Endothelial cell of umbilical vein (primary cell): ENCODE data around the gene RELCH.

Source experiments
- POLR2A ChIP-seq: IDR thresholded peaks from 2 replicates; pipeline ENCODE4 v1.6.1; 2012; ENCODE audit warnings: low read depth, mild to moderate bottlenecking, control low read depth, low read length
- TF ChIP-seq, protein P1 (sequence below), 2 donors: IDR thresholded peaks; 1 replicate in 1 of 2; 2 replicates in 1 of 2; pipeline ENCODE4 v1.5.1; 2011; ENCODE audit warnings: low read length in 2 of 2, mild to moderate bottlenecking in 2 of 2, moderate library complexity in 2 of 2, control low read depth in 1 of 2, inconsistent platforms in 1 of 2, low read depth in 1 of 2; ENCODE audit not compliant: insufficient read depth in 1 of 2; ENCODE audit errors: extremely low read depth in 1 of 2

GRCh38 chr18:62354151-62354550 is 167.1 kb downstream of the RELCH start:
- no peak for TF ChIP-seq POLR2A
- TF ChIP-seq, protein P1, sequence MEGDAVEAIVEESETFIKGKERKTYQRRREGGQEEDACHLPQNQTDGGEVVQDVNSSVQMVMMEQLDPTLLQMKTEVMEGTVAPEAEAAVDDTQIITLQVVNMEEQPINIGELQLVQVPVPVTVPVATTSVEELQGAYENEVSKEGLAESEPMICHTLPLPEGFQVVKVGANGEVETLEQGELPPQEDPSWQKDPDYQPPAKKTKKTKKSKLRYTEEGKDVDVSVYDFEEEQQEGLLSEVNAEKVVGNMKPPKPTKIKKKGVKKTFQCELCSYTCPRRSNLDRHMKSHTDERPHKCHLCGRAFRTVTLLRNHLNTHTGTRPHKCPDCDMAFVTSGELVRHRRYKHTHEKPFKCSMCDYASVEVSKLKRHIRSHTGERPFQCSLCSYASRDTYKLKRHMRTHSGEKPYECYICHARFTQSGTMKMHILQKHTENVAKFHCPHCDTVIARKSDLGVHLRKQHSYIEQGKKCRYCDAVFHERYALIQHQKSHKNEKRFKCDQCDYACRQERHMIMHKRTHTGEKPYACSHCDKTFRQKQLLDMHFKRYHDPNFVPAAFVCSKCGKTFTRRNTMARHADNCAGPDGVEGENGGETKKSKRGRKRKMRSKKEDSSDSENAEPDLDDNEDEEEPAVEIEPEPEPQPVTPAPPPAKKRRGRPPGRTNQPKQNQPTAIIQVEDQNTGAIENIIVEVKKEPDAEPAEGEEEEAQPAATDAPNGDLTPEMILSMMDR (IDR thresholded peaks at IDR 0.05; ENCODE audit: extremely low read depth in 1 of 2, insufficient read depth in 1 of 2, low read depth in 1 of 2, low read length in 2 of 2): no peak
